ENCODE results near the gene SLC38A4. TPM values are rescaled to one million over a fixed set of nuclear protein-coding genes. Genes with fewer than 3 reads are reported as not detected.
"Not testable (repeated sequence)": the region's sequence is repeated elsewhere in the genome, so short reads cannot be mapped to it uniquely, and the experiment has no call there.

The SLC38A4 gene
- polyA plus RNA-seq, result 1 to 10 TPM in 2 of 3 donors, under 1 TPM in 1; 0.30 to 1.7 (median 1.1) TPM

- WGBS, 3 donors, result 15 to 25% (median 20%) methylated on average over 29 of the region's 29 CpGs
Measured at GRCh38 chr12:46825591-46826414, at the start of gene SLC38A4. Gene SLC38A4 (minus strand): TSS chr12:46825997. CDS start chr12:46793071, 32,926 bp downstream.

GRCh38 chr12:46875095-46875494 is 49.3 kb upstream of the SLC38A4 start:
- no peak overlapping the region for H3K27ac ChIP-seq (ENCODE audit: low read depth, low read length)
- 75 to 89% (median 79%) methylated on average over 1 of the region's 1 CpG for WGBS, 3 donors

More at GRCh38 chr12:46825591-46826414, at the start of gene SLC38A4:
- no peak within 1 kb of the TSS for H3K27ac ChIP-seq (ENCODE audit: low read depth, low read length)

GRCh38 chr12:46874642-46875041 is 48.8 kb upstream of the SLC38A4 start:
- no peak overlapping the region for H3K27ac ChIP-seq (ENCODE audit: low read depth, low read length)
- WGBS, 3 donors, result 56 to 74% (median 73%) methylated on average over 3 of the region's 3 CpGs

- WGBS, 3 donors, result 83 to 93% (median 86%) methylated on average over 4 of the region's 4 CpGs
- H3K27ac ChIP-seq (ENCODE audit: low read depth, low read length), result no peak overlapping the region
Measured at GRCh38 chr12:46872135-46872534, 46.3 kb upstream of the SLC38A4 start.

GRCh38 chr12:46865311-46865710 is 39.5 kb upstream of the SLC38A4 start:
- no peak overlapping the region for H3K27ac ChIP-seq (ENCODE audit: low read depth, low read length)

- WGBS, 3 donors, result 86 to 93% (median 89%) methylated on average over 4 of the region's 4 CpGs
- H3K27ac ChIP-seq (ENCODE audit: low read depth, low read length), result no peak overlapping the region
Measured at GRCh38 chr12:46858368-46858767, 32.6 kb upstream of the SLC38A4 start.

GRCh38 chr12:46857486-46857885 is 31.7 kb upstream of the SLC38A4 start:
- no peak overlapping the region for H3K27ac ChIP-seq (ENCODE audit: low read depth, low read length)

- H3K27ac ChIP-seq (ENCODE audit: low read depth, low read length), result no peak overlapping the region
- WGBS, 3 donors, result 59 to 67% (median 61%) methylated on average over 2 of the region's 2 CpGs
Measured at GRCh38 chr12:46855760-46856159, 30.0 kb upstream of the SLC38A4 start.

GRCh38 chr12:46854188-46854587 is 28.4 kb upstream of the SLC38A4 start:
- H3K27ac ChIP-seq (ENCODE audit: low read depth, low read length), result not testable (repeated sequence)

- WGBS, 3 donors, result 74 to 87% (median 82%) methylated on average over 8 of the region's 8 CpGs
- not testable (repeated sequence) for H3K27ac ChIP-seq (ENCODE audit: low read depth, low read length)
Measured at GRCh38 chr12:46848792-46849191, 23.0 kb upstream of the SLC38A4 start.

- no peak overlapping the region for H3K27ac ChIP-seq (ENCODE audit: low read depth, low read length)
- WGBS, 3 donors, result 93 to 100% (median 95%) methylated on average over 1 of the region's 1 CpG
Measured at GRCh38 chr12:46847001-46847400, 21.2 kb upstream of the SLC38A4 start.

- no peak overlapping the region for H3K27ac ChIP-seq (ENCODE audit: low read depth, low read length)
- 54 to 87% (median 66%) methylated on average over 3 of the region's 3 CpGs for WGBS, 3 donors
Measured at GRCh38 chr12:46843811-46844210, 18.0 kb upstream of the SLC38A4 start.

- WGBS, 3 donors, result 94 to 98% (median 98%) methylated on average over 2 of the region's 2 CpGs
- no peak overlapping the region for H3K27ac ChIP-seq (ENCODE audit: low read depth, low read length)
Measured at GRCh38 chr12:46841891-46842290, 16.1 kb upstream of the SLC38A4 start.

- 71 to 83% (median 74%) methylated on average over 2 of the region's 2 CpGs for WGBS, 3 donors
Measured at GRCh38 chr12:46839964-46840363, 14.2 kb upstream of the SLC38A4 start.

GRCh38 chr12:46839232-46839631 is 13.4 kb upstream of the SLC38A4 start:
- no peak overlapping the region for H3K27ac ChIP-seq (ENCODE audit: low read depth, low read length)
- WGBS, 3 donors, result 77 to 81% (median 77%) methylated on average over 3 of the region's 3 CpGs

More at GRCh38 chr12:46839964-46840363, 14.2 kb upstream of the SLC38A4 start:
- H3K27ac ChIP-seq (ENCODE audit: low read depth, low read length), result no peak overlapping the region

- WGBS, 3 donors, result 83 to 97% (median 89%) methylated on average over 1 of the region's 1 CpG
- H3K27ac ChIP-seq (ENCODE audit: low read depth, low read length), result no peak overlapping the region
Measured at GRCh38 chr12:46835785-46836184, 10.0 kb upstream of the SLC38A4 start.

- H3K27ac ChIP-seq (ENCODE audit: low read depth, low read length), result no peak overlapping the region
- 33 to 38% (median 33%) methylated on average over 16 of the region's 16 CpGs for WGBS, 3 donors
Measured at GRCh38 chr12:46832130-46832704, 6.4 kb upstream of the SLC38A4 start.

- 2 to 4% (median 3%) methylated on average over 53 of the region's 53 CpGs for WGBS, 3 donors
Measured at GRCh38 chr12:46831335-46832129, 5.7 kb upstream of the SLC38A4 start.

GRCh38 chr12:46830731-46831334 is 5.0 kb upstream of the SLC38A4 start:
- 6 to 12% (median 9%) methylated on average over 28 of the region's 28 CpGs for WGBS, 3 donors
- no peak overlapping the region for H3K27ac ChIP-seq (ENCODE audit: low read depth, low read length)

More at GRCh38 chr12:46831335-46832129, 5.7 kb upstream of the SLC38A4 start:
- no peak overlapping the region for H3K27ac ChIP-seq (ENCODE audit: low read depth, low read length)

Data from adipose tissue (tissue), 3 donors.